HG02840 (cell line): ENCODE results near the gene OPCML.

Source experiments
- ATAC-seq: cut with Tn5 transposase; IDR thresholded peaks from one replicate; pipeline ENCODE4 v1.9.1; 2021; ENCODE audit warnings: mild to moderate bottlenecking, moderate library complexity, moderate number of reproducible peaks; ENCODE audit not compliant: unreplicated experiment, low FRiP score

Gene OPCML

DNA sequence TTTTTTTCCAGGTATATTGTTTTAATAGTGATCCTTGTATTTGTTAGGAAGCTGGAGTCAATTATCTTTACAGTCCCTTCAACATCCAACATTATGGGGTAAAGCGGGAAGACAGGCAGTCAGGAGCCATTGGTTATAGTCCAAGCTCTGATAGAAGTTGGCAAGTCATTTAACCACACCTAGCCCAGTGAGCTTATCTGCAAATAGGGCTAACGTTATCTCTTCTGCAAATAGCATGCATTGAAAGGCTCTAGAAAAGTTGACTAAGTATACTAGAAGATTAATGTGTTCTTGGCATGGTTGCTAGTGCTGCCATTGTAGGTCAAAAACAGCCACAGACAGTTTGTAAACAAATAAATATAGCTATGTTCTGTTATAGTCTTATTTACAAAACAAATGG is 520.7 kb downstream of the OPCML start:
- no peak for ATAC-seq

DNA sequence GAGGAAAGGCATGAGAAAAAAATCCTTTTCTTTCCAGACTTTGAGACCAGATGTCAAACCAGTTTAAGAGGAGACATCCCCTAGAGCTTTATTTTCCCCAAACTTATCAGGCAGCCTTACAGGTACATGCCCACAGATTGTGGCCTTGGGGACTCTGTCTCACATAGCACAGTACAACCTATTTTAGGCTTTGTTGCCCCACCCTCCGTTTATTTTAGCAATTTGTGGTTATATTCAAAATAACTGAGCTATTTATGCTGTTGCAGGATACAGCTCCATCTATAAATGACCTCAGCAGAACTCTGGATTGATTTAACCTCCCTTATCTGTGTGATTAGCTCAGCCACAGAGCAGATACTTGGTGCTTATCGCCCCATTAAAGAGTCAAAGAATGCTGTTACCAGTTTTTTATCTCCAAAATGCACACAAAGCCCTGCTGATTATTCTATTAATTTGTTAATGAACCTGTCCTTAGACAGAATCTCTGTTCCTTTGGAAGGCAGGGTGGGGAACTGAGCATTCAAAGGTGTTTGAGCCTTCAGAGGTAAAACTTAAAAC is 525.2 kb downstream of the OPCML start:
- no peak for ATAC-seq

DNA sequence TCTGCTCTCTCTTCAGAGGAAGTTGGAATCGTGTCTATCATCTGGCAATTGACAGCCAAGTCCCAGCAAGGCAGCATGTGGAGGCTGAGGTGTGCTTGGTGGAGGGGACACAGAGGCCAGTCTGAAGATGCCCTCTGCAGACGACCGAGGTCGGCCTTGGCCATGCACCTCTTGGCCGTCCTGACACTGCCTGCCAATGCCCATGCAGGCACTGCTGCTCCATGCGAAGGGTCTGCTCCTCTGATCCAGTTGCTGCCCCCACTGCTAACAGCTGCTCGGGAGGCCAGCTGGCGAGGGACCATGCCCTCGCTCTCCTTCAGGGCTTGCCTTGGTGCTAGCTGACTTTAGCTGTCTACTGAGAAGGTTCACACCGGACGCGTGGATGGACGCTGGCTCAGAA is 527.9 kb downstream of the OPCML start:
- ATAC-seq: no peak

DNA sequence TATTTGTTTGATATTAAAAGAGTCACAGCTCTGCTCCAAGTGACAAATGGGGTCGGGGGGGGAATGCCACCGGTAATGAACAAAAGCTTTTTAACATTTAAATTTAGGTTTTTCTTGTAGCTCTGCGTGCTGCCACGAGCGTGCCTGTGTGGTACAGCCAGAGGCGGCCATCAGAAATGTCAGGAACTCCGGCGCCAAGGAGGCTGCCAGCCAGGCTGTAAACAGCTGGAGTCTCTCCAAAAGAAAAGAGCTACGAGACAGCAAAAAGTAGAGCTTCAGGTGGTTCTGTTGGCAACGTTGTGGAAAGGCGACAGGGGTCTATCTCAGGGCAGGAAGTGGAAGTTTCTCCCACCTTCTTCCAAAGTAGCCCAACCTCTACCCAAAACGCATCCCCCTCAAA is 532.8 kb downstream of the OPCML start:
- no peak for ATAC-seq

DNA sequence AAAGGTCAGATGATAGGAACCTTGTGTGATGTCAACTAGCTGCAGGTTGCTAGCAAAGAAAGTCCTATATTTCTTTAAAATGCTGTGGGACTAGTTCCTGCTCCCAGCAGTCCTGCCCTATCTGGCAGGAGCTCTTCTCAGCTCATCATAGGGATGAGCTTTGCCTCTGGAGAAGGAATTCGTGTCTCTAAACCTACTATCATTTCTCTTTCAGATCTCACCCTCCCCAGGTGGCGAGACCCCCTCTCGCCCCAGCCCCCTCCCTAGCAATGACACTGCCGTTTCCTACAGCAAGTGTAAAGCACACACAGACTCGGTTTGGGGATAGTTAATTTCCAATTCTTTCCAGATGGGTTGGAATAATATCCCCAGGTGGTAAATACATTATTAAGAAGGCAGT is 533.3 kb downstream of the OPCML start:
- no peak for ATAC-seq

DNA sequence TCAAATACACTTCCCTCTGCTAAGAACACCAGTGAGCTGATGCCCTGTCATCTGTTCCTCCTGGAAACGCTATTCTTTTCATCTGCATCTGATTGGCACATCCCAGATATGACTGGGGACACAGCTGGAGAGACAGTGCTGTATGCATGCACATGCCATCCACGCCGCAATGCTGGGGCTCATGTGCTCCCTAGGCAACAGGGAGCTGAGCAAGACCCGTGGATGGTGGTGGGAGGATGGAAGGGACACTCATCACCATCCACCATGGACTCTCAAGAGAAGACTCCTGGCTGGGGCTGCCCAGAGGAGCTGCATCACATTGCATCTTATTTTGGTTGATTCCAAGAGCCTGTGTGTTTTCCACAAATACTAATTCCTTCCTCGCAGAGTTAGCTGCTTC is 534.9 kb downstream of the OPCML start:
- no peak for ATAC-seq

DNA sequence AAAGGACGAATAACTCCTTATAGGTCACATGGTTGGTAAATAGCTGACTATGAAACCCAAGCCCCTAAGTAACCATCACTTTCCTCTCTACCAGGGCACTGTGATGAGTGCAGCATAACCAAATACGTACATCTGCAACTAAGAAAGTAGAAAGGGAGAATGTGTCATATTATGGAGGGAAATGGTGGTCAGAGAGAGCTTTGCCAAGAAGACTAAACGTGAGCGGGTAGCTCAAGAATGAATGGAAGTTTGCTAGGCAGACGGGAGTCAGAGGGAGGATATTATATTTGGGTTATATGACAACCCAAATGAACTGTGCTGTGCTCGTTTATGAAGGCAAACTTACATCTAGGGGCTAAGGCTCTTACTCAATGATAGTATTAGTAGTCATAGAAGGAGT is 537.3 kb downstream of the OPCML start:
- ATAC-seq: no peak

DNA sequence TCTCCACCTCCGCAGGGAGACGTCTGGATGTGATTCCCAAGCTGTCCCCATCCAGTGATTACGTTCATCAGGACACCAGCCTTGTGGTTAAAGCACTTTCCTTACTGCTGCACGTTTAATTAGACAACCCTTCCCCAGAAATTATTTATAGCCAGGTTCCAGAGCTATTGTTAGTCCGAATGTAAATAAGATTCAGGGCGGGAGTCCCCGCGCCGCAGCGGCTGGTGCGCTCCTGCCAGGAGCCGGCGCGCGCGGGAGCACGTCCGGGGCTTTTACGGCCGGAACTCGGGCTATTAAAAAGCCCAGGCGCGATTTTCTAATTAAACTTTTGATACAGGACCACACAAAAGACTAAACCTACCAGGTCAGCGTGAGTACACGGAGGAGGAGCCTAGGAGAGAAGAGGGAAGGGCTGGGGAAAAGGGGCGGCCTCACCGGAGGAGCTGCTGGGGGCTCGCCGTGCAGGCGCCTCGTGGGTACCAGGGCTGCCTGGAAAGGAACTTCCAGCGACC is 538.3 kb downstream of the OPCML start:
- ATAC-seq: no peak

DNA sequence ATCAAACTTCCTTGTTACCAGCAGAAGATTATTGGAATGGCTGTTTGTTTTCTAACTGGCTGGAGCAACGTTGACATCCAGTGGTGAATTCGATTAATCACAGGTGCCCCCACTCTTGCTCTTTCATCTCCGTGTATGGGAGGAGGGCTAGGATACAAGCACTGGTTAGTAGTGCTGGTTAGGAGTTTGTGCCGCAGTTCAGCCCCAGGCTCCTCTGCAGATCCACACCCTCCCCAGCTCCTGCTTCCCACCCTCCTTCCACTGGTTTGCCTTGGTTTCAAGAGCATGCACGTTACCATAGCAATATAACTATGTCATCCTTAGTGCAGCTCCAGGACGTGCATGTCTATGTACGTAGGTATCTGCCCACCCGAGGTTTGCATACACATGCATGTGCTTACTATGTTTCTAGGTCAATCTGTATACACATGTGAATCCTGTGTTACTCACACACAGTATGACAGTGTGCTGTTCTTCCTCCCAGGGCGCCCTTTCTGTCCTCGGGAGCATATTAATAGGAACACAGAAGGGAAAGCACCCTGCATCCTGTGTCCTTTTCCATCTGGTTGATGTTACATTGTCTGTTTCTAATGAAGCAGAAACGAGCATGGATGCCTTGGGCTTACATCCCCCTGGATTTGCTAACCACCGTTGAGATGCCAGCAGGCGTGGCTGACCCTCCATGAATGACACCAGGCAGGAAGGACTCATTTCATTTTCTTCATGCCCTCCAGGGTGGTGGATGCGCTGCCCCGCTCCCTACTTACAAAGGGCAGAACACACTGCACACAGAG is 539.3 kb downstream of the OPCML start:
- ATAC-seq: no peak

DNA sequence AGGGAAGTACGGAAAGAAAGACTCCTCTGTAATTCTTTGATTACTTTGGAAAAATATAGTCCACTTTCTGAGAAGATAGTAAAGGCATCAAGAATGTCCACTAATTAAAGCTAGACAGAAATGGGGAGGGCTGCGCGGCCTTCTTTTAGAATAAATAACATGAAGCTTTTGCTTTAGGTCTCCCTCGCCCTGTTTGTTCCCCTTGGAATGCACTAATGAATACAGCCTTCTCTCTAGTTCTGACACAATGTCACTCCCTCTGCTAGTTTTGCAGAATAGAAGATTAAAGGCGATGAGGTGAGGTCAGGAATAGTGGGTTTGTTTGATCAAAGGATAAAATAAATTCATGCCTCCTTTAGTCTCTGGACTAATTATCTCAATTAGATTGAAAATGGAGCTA is 543.9 kb downstream of the OPCML start:
- ATAC-seq: no peak

DNA sequence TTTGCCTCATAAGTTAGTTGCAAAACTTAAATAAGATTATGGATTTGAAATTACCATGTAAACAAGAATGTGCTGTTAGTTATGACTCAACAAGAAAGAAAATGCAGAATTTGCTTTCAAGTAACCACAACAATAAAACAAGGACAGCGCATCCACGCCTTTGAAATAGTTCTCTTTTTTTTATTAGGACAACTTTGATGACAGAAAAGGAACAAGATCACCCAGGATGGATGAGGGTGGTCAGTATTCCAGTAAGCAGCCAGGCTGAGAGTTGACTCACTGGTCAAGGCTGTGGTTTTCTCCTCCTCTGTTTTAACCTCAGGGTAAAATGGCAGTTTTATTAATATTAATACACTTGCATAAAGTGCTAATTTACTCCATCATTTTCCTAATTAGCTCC is 544.4 kb downstream of the OPCML start:
- no peak for ATAC-seq

DNA sequence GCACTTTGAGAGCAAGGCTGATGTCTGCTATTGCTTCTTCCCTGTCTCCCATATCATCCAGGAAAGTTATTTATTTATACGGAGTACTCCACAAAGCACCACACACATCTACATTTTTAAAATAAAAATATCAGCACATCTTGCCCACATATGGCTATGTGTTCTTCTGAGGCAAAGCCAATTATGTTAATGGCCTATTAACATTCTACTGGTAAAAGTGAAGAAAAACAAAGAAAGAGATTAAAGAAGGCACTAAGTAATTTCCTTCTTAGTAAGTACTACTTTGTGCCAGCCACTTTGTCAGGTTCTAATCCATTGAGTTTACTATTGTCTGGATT is 548.7 kb downstream of the OPCML start:
- ATAC-seq: no peak

DNA sequence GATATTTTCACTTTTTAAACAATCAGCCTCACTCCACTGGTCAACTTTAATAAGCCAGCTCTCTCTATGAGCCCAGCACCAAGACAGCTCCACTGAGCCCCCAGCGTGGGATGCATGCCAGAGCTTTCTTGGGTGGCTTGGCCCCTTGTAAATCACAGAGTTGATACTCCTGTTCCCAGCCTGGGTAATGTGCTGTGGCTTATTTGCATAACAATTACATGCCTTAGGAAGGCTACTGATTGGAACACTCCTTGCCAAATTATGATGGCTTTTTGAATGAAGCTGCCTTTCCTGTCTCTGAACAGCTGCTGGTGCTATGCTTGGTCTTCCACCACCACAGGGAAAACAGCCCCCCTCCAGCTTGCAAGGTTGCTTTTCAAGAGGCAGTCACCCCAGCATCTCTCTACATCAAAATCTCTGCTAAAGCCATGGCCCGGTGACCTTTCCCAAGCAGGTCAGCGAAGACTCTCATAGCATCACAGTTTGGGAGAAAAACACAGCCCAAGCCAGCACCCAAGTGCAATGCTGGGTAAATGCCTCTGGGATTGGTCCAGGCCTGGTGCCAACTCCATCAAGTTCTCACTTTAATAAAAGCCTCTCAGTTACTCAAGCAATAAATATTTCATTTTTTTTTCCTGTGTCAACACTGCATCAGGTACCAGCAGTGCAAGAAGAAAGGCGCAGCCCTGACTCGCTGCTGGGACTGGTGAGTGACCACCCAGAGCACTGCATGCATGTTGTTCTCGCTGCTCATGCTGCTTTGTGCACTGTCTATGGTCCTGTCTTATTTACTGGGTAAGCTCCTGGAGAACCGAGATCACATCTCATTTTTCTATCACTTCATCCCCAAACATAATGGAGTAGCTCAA is 549.3 kb downstream of the OPCML start:
- ATAC-seq: no peak

DNA sequence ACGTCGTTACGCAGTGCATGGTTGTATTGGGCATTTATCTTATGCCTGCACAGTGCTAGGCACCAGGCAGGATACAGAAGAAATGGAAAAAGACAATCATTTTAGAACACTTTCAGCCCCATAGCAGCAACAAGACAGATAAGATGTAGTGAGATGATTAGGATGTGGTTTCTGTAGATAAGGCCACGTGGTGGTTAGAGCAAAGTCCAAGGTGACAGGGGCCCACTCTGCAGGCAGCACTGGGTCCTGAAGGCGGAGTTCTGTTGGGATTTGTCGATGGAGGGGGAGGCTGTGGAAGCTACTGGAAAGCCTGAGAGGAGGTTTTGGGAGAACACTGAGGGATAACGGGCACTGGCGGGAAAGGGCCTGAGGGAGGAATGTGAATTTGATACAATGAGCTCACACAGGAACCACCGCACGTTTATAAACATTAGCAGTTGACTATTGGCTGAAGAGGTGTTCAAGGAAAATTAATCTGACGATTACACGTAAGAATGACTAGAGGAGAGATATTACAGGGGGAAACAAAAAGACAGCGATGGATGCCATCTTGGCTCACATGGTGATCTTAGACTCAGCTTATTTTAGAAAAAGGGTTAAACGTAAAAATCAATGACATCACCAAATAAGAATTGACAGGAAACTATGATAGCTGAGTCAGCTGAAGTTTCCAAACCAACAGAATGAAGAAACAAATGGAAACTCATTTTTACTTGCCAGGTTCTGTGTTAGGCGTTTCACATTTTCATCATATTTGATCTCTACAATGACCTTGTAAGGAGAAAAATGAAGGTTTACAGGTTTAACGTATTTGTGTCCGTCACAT is 551.0 kb downstream of the OPCML start:
- ATAC-seq: no peak

DNA sequence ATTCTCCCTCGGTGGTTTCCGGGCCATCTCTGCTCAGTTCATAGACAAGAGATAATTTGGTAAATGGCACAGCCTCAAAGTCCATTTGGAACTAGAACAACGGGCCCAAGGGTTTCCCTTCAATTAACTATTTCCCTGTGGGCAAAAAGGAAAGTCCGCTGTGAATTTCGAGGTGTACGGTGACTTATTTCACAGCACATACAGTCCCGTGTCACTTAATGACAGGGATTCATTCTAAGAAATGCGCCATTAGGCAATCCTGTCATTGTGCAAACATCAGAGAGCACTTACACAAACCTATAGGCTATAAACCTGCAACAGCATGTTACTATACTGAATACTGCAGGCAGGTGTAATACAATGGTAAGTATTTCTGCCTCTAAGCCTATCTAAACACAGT is 551.6 kb downstream of the OPCML start:
- ATAC-seq: no peak

DNA sequence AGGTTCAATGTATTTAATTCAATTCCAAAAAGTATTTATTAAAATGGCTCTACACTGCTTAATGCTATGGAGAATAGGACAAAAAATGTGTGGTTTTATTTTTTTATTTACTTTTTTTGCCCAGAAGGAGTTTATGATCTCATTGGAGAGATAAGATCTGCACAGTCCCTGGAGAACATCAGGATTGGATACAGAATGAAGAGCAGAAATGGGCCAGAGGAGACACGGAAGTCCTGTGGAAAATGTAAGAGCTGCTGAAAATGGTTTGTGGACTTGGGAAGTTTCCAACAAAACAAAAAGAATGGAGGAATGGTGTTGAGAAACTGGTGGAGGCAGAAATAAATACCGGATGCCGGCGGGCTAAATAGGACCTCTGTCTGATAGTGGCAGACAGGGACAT is 554.6 kb downstream of the OPCML start:
- no peak for ATAC-seq

DNA sequence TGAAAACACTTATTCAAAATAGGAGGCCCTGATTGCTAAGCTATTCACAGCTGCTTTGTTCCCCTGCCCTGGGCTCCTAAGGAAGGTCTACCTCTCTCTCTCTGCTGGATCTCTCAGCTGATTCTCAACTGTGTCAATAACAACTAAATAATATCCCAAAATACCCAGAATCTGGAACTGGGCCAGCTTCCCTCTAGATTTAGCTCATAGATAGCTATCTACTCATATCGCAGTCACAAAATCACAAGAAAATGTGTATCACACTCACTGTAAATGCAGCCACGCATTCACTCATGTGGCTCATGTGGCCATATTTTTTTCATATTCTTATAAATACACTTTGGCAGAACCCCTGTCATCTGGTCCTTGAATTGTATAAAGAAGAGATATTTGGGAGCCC is 555.1 kb downstream of the OPCML start:
- no peak for ATAC-seq

DNA sequence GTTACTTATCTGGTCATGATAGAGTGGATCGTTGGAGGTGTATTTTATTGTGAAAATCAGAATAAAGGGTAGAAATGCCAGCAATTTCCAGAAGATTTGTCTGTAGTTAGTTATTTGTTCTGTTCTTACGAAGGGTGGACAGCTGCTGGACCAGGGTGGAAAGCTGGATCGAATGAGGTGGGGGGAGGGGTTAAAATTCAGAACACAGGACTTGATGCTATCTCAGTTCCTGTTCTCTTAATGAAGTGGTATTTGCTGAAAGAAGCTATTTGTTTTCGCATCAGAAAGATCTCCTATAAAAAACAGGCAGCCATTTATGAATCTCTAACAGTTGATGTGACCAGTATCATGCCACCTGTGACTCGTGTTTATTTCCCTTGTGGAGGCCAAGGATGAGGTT is 556.2 kb downstream of the OPCML start:
- ATAC-seq: no peak

DNA sequence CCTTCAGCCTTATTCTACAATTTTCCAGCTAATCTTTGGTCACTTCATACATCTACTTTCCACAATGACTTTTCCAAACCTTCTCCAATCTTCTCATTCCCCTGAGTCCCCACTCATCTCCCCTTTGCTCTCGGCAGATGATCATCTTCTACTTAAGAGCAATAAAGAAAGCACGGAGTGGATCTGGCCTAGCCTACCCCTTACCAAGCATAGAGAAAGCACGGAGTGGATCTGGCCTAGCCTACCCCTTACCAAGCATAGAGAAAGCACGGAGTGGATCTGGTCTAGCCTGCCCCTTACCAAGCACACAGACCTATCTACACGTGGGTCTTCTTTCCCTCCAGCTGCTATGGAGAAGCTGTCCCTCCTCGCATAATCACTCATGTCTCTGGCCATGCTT is 558.6 kb downstream of the OPCML start:
- ATAC-seq: no peak

DNA sequence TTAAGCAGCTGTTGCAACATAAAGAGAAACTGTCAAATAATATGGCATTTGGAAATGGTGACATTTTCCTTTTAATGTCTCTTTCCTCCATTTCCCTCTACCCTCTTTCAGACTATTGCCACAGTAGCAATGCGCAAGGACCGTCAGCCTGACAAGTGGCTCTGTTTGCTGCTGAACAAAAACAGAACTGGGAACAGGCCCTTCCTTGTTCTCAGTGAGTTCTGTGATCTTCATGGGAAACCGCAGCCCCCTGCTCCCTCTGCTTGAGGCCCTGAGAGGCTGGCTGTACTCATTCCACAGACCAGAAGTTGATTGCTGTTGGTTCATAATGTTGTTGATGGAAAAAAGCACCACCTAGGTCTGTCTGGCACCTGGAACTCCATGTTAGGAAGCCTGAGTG is 559.7 kb downstream of the OPCML start:
- no peak for ATAC-seq

DNA sequence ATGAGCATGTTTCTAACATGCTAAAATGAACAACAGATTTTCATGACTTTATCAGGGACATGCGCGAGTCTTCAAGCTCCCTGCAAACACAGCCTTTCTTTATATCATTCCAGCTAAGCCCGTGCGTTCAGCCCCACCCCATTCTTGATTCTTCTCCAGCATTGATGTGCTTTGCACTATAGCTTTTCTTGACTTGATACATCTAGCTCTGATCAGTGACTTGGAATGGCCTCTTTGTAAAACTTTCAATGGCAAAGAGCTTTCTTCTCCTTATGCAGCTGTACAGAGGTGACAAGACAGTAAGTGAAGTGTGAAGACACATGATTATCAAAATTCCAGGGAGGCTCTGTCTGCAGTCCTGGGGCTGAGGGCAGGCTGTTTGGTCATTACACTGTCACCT is 561.0 kb downstream of the OPCML start:
- no peak for ATAC-seq
